GM06990 (cell line): ENCODE data around the gene DKC1.

Experiments
- DNase-seq: peaks from one replicate; pipeline ENCODE4 v3.0.0-alpha.2; 2011; ENCODE audit not compliant: insufficient read length; ENCODE audit errors: extremely low read depth
- H3K27me3 ChIP-seq: replicated peaks from 2 replicates; pipeline ENCODE4 v1.6.0; 2011; ENCODE audit warnings: low read length; ENCODE audit not compliant: control insufficient read depth, insufficient read depth
- H3K36me3 ChIP-seq: 2 replicates; pipeline ENCODE4 v1.5.1; 2011; ENCODE audit warnings: low read length; ENCODE audit not compliant: control insufficient read depth, insufficient read depth
- H3K4me3 ChIP-seq: replicated peaks from 2 replicates; pipeline ENCODE4 v1.5.1; 2011; ENCODE audit warnings: low read depth, mild to moderate bottlenecking, control low read depth, low read length
- CTCF ChIP-seq: IDR thresholded peaks from 2 replicates; pipeline ENCODE4 v1.5.1; 2011; ENCODE audit warnings: low read length, control low read depth, mild to moderate bottlenecking, inconsistent platforms; ENCODE audit not compliant: insufficient read depth, poor library complexity, severe bottlenecking

DKC1 gene

GRCh38 chrX:154784149-154784995 is 21.7 kb downstream of the DKC1 start:
- H3K4me3 ChIP-seq = no peak overlapping the region
- no peak for TF ChIP-seq CTCF
- DNase-seq = no peak
- H3K36me3 ChIP-seq = no peaks in the 10 kb centered on the region
- H3K27me3 ChIP-seq = no peaks in the 10 kb centered on the region

GRCh38 chrX:154785716-154786115 is 23.1 kb downstream of the DKC1 start:
- H3K27me3 ChIP-seq = no peaks in the 10 kb centered on the region
- no peaks in the 10 kb centered on the region for H3K36me3 ChIP-seq
- H3K4me3 ChIP-seq = no peak overlapping the region
- DNase-seq = no peak
- no peak for TF ChIP-seq CTCF

GRCh38 chrX:154791467-154791866 is 28.8 kb downstream of the DKC1 start:
- no peak for DNase-seq
- H3K27me3 ChIP-seq = no peaks in the 10 kb centered on the region
- H3K36me3 ChIP-seq = no peaks in the 10 kb centered on the region
- TF ChIP-seq CTCF = no peak
- H3K4me3 ChIP-seq = no peak overlapping the region

- no peak for TF ChIP-seq CTCF
- Histone ChIP-seq H3K4me3 (no peak overlapping the region), H3K27me3 (no peaks in the 10 kb centered on the region), H3K36me3 (no peaks in the 10 kb centered on the region)
- no peak for DNase-seq
Observed at GRCh38 chrX:154791939-154792338, 29.3 kb downstream of the DKC1 start.

GRCh38 chrX:154793084-154793795 is 30.6 kb downstream of the DKC1 start:
- Histone ChIP-seq H3K4me3 (no peak overlapping the region), H3K27me3 (no peaks in the 10 kb centered on the region), H3K36me3 (no peaks in the 10 kb centered on the region)
- DNase-seq = no peak
- TF ChIP-seq CTCF = no peak
